Kidney tubule cell (primary cell): ENCODE results near the gene SIAH2.
"Not testable (repeated sequence)": the region's sequence is repeated elsewhere in the genome, so short reads cannot be mapped to it uniquely, and the experiment has no call there.

Source experiments
- DNase-seq: peaks from one replicate; pipeline ENCODE4 v3.0.0-alpha.2; 2018; ENCODE audit warnings: low spot score

The SIAH2 gene, protein sequence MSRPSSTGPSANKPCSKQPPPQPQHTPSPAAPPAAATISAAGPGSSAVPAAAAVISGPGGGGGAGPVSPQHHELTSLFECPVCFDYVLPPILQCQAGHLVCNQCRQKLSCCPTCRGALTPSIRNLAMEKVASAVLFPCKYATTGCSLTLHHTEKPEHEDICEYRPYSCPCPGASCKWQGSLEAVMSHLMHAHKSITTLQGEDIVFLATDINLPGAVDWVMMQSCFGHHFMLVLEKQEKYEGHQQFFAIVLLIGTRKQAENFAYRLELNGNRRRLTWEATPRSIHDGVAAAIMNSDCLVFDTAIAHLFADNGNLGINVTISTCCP

DNA sequence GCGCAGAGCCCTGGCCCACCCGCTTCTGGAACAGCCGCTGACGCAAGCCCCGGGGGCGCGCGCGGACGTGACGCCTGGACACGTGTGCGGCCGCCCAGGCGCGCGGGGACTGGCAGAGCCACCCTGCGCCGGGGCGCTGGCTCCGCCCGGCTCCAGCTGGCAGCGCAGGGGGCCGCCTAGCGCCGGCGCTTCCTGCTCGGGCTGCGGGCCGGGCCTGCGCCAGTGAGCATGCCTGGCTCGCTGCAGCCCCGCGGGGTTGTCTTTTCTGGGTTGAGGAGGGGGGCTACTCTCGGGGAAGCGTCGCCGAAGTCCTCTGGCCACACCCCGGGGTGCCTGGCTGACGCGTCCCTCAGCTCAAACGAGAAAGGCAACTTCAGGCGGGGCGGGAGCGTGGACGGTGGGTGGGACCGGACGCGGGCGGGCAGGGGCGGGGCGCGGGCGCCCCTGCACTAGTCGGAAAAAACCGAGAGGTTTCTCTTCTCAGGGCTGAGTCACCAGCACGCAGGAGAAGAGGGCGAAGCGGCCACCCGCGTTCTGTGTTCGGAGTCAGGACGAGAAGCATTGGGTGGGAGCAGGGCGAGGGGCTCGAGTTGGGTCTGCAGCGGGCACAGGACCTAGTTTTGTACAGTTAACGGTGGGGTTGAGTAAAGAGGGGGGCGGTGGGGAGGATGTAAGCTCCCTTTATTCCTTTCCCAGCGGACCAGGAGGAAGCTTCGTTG, at the start of gene SIAH2:
Gene SIAH2 (minus strand): TSS at position 48 of the 719 bp plus-strand sequence. CDS start 320 bp downstream, outside the sequence.
- peak; percentile 97 for DNase-seq

DNA sequence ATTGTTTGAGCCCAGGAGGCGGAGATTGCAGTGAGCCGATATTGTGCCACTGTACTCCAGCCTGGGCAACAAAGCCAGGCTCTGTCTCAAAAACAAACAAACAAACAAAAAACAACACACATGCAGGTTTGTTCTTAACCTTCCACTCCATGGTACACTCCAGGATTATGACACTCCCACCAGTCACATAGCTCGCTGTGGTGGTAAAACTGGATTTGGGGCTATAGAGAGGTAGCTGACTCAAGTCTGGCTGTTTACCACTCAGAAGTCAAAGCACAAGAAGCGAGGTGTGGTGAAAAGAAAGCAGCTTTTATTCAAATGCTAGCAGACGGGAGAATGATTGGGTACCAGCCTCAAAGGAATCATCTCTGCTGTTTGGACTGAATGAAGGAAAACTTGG, 49.0 kb upstream of the SIAH2 start:
- DNase-seq, result no peak

DNA sequence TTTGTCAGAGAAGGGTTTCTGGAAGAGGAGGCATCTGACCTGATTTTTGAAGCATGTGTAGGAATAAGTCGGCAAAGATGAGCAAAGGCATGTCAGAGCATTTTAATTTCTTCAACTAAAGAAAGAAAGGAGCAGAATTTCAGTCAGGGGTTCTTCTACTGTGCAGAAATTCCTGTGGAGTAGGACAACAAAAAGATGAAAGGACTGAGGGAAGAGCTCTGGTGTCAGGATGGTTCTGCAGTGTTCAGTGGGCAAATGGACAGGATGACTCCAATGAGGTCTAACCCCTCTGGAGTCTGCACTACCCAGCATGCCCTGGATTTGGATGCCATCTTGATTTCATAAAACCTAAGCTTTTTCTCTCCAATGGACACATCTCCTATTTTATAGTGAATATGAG, 47.7 kb upstream of the SIAH2 start:
- DNase-seq, result no peak

DNA sequence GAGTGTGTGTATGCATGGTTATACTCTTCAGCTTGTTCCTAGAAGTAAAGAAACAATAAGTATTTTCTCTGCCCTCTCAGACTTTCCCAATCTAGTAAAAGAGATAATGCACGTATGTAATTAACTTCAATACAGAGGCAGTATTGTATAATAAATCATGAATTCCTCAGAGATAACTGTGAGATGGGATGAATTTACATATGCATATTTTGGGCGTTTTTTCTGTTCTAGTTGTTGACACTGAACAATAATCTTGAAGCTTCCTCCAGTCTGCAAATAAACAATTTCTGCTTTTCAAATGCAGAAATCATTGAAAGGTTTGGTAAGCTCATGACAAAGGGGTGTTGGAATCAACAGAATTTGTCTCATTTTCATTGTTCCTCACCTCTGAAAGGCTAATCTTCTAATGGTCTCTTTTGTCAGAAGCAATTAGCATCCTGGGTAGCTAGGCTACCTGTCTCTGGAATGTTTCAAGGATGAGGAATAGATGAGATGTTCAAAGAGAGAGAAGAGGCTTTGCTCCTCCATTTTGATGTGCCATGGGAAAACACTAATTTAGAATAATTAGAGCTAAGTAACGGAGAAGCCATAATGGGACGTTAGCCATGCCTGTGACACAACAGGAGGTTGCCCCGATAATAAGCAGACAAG, 43.3 kb upstream of the SIAH2 start:
- no peak for DNase-seq

DNA sequence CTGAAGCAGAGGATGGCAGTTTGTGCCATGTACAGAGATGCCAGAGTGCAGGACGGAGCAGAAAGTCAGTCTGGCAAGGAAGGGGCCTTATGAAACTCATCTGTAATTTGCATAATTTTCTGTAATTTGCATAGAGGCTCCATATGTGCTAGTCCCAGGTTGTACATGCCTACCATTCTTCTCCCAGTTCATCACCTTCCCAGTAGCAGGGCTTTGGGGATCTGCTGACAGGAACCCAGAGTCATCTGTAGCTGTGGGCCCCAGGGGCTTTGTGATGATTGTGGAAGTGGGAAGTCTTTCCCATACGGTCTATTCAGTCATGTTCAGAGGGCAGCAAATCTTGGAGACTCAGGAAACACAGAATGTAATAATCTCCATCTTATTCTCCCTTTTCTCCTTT, 42.4 kb upstream of the SIAH2 start:
- no peak for DNase-seq

DNA sequence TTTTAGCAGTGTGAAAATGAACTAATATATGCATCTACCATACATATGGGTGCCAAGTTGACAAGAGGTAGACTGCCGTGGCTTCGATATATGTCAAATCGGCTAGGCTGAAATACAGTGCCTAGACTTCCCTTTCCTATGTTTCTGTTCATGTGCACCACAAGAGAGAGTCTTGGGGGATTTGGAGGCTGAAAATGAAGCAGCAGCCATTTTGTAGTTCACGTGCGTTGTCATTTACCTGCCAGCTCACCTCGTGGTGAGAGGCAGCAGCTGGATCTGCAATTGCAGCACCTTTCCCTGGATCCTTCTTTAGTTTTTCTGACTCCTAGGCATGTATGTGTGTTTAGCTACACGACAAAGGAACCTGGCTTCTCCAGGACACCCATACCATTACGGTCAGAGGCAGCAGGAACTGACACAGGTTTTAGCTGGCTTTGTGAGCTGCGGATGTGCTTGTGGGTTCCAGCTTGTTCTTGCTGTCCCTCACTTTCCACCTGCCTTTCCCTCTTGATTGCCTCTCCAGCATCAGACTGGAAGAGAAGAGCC, 40.5 kb upstream of the SIAH2 start:
- DNase-seq, result no peak

DNA sequence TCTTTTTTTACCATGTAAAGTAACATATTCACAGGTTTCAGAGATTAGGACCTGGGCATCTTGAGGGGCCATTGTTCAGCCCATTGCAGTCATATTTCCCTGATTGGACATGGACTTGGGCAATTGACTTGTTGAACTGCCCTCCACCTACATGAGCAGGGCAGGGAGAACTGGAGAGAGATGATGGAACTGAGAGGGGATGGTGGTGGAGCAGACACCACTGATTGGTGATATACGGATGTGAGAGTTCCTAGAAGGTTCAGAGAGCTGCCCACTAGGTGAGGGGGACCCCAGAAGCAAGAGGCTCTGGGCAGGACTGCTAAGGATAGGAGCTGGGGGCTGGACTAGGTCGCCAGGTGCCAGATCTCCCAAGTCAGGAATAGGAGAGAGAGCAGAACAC, 37.8 kb upstream of the SIAH2 start:
- DNase-seq, result no peak

DNA sequence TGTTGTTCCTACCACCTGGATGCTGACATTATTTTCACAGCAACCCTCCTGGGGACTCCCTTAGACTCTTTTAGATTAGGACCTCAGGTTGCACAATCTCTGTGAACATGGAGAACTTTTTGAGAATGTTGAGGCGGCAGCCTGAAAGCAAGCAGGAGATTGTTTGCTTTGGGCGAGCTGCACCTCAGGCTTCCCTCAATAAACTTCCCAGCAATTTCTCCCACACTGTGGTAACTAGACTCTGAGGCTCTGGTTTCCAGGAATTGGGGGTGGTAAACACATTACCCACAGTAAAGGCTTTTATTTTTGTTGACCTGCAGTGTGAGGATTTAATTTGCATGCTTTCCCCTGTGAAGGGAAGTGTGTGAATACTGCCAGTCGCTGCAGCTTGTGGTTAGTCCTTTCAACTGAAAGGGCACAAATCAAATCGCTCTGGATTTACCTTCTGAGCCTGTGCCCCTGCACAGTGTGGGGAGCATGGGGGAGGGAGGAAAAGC, 35.2 kb upstream of the SIAH2 start:
- no peak for DNase-seq

DNA sequence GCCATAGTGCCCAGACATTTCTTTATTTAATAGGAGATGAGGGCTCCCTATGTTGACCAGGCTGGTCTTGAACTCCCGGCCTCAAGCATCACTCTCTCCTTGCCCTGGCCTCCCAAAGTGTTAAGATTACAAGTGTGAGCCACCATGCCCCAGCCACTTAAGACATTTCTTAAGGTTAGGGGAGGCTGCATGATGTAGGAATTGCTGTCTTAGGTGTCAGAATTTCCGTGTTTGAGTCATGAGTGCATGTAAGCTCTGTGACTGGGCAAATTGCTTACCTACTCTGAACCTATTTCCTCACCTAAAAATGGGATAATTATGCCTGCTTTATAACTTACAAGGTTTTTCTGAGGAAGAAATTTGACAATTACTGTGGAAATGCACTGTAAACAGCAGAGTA, 34.2 kb upstream of the SIAH2 start:
- DNase-seq, result peak; percentile 12

DNA sequence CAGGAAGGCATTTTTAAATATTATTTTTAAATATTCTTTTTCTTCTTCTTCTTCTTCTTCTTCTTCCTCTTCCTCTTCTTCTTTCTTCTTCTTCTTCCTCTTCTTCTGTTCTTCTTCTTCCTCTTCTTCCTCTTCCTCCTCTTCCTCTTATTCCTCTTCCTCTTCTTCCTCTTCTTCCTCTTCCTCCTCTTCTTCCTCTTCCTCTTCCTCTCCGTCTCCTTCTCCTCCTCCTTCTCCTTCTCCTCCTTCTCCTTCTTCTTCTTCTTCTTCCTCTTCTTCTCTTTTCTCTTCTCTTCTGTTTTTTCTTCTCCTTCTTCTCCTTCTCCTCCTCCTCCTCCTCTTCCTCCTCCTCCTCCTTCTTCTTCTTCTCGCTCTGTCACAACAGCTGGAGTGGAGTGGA, 33.6 kb upstream of the SIAH2 start:
- not testable (repeated sequence) for DNase-seq

DNA sequence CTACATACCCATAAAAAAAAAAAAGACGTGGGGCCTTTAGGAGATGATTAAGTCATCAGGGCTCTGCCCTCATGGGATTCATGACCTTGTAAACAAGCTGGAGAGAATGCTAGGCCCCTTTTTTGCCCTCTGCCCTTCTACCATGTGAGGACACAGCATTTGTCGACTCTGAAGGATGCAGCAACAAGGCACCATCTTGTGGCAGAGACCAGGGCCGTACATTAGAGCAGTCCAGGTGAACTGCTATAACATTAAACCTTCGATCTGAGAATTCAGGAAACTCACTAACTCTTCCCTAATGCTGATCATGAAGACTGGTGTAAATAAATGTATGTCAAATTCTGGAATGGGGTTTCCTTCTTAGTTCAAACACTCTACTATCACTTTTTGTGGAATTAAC, 30.7 kb upstream of the SIAH2 start:
- DNase-seq, result no peak

DNA sequence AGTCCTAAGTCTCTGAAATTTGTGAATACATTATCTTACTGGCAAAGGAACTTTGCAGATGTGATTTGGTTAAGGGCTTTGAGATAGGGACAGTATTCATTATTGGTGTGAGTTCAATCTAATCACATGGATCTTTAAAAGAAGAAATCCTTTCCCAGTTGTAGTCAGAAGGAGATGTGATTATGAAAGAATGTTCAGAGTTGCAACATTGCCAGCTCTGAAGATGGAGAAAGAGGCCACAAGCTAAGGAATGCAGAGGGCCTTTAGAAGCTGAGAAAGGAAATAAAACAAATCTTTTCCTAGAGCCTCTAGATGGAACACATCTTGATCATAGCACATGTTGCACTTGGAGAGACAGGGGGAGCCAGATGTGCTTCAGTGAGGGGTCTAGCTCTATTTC, 27.7 kb upstream of the SIAH2 start:
- DNase-seq, result no peak

DNA sequence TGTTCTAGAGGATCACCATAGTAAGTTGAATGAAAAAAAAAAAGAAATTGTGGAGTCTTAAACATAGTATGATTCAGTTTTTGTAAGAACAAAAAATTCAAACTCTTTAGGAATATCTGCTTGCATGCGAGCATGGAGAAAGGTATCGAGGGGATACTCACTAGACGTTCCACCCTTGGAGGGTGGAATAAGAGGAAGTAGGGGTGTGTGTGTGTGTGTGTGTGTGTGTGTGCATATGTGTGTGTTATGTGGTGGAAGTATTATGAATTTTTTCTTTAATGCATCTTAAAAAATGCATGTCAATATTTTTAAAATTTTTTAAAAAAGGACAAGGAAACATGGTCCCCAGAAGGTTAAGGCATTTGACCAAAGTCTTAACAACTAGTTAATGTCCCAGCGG, 26.5 kb upstream of the SIAH2 start:
- DNase-seq, result no peak

DNA sequence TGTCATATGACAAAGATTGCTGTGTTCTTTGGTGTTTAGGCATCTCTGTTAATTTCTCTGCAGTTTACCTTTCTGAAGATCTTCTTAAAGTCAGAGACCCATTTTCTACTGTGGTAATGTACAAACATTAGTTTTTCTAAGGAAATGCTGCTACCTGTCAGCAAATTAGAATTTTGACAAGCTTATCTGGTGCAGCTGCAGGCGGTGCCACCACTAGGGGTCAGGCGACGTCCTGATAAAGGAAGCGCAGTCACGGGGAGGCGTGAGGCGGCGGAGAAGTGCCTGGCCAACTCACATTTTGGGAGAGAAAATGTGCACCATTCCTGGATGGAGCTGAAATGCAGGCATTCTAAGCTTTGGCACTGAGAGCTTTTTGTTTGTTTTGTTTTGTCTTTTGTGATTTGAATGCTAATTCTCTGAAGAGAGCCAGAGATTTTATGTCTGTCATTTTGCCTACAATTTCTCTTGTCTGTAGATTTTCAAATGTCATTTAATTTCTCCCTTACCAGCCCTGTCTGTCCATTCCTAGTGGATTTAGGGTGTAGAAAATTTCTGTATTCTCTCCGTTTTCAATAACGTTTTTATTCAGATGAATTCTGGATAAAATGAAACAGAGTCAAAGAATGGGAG, 24.9 kb upstream of the SIAH2 start:
- DNase-seq, result peak; percentile 73

DNA sequence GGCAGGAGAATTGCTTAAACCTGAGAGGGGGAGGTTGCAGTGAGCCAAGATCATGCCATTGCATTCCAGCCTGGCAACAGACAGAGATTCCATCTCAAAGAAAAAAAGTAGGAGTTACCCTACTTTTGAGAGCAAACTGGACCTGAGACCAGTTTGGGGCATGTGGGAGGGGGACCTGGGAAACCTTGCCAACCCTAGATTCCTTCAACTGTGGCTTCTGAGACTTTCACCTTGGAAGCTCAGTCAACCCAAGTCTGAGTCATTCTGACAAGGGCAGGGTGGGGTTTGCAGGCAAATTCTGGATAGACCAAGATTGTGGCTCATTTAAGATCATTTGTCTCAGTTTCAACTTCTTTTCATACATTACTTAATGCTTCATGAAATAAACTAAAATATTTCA, 23.8 kb upstream of the SIAH2 start:
- DNase-seq, result peak; percentile 45

DNA sequence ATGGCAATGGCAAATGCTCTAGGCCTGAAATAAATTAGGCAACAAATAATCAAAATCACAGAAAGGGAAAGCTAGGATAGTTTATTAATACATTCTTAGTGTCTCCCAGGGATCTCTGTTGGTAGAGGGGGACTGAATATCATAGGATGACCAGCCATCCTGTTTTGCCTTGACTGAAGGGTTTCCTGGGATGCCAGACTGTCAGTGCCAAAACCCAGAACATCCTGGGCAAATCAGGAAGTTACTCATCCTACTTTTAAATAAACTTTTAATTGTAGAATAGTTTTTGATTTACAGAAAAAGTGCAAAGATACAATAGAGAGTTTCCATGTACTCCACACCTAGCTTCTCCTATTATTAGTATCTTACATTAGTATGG, 21.8 kb upstream of the SIAH2 start:
- no peak for DNase-seq

DNA sequence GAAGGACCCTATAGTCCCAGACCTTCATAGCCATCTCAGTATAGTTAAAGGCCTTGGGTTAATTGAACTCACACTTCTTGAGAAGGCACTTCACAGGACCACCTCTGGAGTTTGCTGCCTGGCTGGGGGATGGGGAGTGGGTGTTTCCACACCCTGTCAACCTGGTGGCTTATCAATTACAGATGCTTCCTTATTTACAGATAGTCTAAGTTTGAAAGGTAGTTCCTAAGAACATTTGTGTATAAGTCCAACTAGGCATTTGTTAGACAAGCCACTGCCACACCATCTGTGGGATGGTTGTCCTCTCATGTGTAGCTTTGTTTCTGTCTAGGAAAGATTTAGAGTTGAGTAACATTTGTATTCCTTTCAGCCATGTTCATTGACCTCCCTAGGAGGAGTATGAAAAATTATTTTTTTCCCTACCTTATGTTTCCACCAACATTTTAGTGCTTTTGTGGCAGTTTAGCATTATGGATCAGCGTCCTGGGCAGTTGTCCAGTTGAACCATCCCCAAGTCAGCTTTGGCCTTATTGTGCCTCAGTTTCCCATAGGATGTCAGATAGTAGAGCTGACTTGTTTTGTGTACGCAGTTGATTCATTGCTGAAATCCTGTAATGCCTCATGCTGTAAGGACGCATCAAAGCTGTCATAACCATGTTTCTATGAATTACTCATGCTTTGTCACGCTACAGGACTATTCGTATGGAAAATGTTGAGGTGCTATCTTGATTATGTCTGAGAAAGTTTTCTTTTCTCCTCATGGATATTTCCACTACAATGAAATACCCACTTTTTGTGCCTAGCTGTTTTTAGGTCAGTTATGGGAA, 21.2 kb upstream of the SIAH2 start:
- no peak for DNase-seq

DNA sequence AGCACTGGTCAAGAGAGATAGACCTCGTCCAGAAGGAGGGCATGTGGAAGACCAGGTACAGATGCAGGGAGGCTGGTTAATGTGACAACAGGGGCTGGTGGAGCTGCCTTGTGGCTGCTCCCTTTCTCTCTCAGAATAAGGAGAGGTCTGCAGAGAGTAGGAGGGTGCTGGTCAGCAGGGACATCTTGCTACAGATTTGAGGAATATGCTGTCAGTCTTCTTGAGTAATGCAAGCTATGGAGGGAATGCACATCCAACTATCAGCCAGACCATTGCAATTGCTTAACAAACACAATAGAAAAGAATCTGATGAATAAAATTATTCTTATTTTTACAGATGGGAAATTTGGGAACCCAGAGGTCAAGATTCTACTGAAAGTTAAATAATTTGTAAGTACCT, 20.3 kb upstream of the SIAH2 start:
- no peak for DNase-seq

DNA sequence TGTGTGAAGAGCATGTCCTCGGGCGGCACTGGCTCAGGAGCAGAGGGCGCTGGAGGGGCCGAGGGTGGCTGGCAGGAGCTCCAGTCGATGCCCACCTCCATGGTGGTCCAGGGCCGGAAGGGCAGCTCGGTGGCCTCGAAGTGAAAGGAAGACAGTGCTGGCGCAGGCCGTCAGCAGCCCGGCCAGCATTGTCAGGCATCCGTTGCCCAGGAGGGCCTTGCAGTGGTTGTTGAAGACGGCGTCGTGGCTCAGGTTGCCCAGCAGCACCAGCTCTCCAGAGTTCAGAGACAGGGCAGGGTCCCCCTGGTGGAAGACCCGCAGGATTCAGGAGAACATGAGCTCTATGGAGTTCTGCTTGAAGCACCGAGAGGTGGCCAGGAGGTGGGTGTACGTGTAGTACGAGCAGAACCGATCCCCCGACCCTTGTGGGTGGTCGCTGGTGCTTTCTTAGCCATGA, 16.5 kb upstream of the SIAH2 start:
- DNase-seq, result no peak

DNA sequence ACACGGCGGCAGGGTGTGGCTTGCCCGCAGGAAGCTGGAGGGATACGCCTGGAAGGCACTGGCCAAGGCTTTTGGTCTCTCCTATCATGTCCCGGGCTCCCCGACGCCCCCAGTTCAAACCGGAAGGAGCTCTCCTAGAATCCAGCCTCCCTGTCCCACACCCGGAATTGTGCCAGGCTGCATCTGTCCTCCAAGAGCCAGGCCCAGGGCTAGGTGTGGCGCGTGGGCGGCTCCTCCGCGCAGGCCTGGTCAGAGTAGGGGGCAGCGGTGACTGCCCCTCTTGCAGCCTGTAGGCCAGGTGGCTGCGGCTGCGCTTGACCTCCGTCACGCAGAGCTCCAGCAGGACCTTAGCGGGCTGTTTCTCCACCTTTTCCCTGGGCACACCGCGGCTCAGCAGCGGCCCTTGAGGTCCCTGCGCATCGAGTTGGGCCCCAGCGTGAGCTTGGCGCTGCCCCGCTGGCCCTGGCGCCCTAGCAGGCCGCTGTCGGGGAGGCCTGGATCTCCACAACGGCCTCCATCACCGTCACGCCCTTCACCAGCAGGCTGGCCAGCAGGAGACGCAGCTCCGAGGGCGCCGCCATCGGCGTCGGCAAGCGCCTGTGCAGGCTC, 15.9 kb upstream of the SIAH2 start:
- no peak for DNase-seq
